Gastroesophageal sphincter (tissue), 4 donors: Measurements from ENCODE around the gene SNAP29. TPM values are rescaled to one million over a fixed set of nuclear protein-coding genes. Genes with fewer than 3 reads are reported as not detected.
"Not testable (repeated sequence)": the region's sequence is repeated elsewhere in the genome, so short reads cannot be mapped to it uniquely, and the experiment has no call there.

ENCODE experiments used
- ATAC-seq: fragments of 150-250 bp; one replicate; pipeline ENCODE4 v1.9.1; 2016; ENCODE audit warnings: mild to moderate bottlenecking, moderate library complexity
- H3K27ac ChIP-seq, 4 donors: fragments of 200-600 bp; sonication (generic) in 3 of 4; 1 replicate in 3 of 4; 2 replicates in 1 of 4; pipeline ENCODE4 v1.5.1; 2016 to 2019
- H3K27me3 ChIP-seq: fragments of 200-600 bp; sonication (generic); one replicate; pipeline ENCODE4 v1.5.1; 2019
- H3K36me3 ChIP-seq, 2 donors: fragments of 200-600 bp; sonication (generic); one replicate each; pipeline ENCODE4 v1.5.1; 2019; ENCODE audit warnings: control low read depth in 1 of 2
- H3K4me1 ChIP-seq, 3 donors: fragments of 200-600 bp; sonication (generic); 1 replicate in 2 of 3; 2 replicates in 1 of 3; pipeline ENCODE4 v1.5.1; 2016 to 2019; ENCODE audit warnings: control low read depth in 2 of 3
- H3K4me3 ChIP-seq, 2 donors: fragments of 200-600 bp; sonication (generic); one replicate each; pipeline ENCODE4 v1.5.1; 2019; ENCODE audit warnings: mild to moderate bottlenecking in 1 of 2, moderate library complexity in 1 of 2
- H3K9me3 ChIP-seq, 3 donors: fragments of 200-600 bp; sonication (generic); one replicate each; pipeline ENCODE4 v1.5.1; 2017 to 2019; ENCODE audit warnings: control low read depth in 2 of 3
- CTCF ChIP-seq, 4 experiments: fragments of 200-600 bp in 2 of 4; fragments of 450-650 bp in 2 of 4; sonication (generic) in 1 of 4; IDR thresholded peaks; one replicate each; pipeline ENCODE4 v1.5.1; 2017 to 2019; ENCODE audit warnings: antibody characterized with exemption in 4 of 4, mild to moderate bottlenecking in 2 of 4, moderate library complexity in 2 of 4
- EP300 ChIP-seq: sonication (generic); formaldehyde crosslinking; IDR thresholded peaks from one replicate; pipeline ENCODE4 v1.6.1; 2017; ENCODE audit warnings: antibody characterized with exemption, mild to moderate bottlenecking
- POLR2A ChIP-seq, 2 donors: fragments of 450-650 bp; IDR thresholded peaks; one replicate each; pipeline ENCODE4 v1.6.1; 2017; ENCODE audit warnings: antibody characterized with exemption in 2 of 2, mild to moderate bottlenecking in 2 of 2, moderate library complexity in 1 of 2
- POLR2AphosphoS5 ChIP-seq: sonication (generic); formaldehyde crosslinking; IDR thresholded peaks from one replicate; pipeline ENCODE4 v1.6.1; 2017; ENCODE audit warnings: antibody characterized with exemption
- WGBS, 2 donors: methylation state at CpG; one replicate each; pipeline ENCODE4 v1.1.5; 2018; ENCODE audit warnings: low coverage in 1 of 2; 5-methylcytosine and 5-hydroxymethylcytosine counted together
- total RNA-seq, 4 donors: library from RNA; depleted of rRNA; stranded (reverse); fragments of >200 nt; gene quantifications; one replicate each; pipeline ENCODE4 v1.1.0, GENCODE V29; 2016

SNAP29 gene
- total RNA-seq, 4 donors from 2014 or later = 22.1 to 33.8 (median 27.1) TPM

DNA sequence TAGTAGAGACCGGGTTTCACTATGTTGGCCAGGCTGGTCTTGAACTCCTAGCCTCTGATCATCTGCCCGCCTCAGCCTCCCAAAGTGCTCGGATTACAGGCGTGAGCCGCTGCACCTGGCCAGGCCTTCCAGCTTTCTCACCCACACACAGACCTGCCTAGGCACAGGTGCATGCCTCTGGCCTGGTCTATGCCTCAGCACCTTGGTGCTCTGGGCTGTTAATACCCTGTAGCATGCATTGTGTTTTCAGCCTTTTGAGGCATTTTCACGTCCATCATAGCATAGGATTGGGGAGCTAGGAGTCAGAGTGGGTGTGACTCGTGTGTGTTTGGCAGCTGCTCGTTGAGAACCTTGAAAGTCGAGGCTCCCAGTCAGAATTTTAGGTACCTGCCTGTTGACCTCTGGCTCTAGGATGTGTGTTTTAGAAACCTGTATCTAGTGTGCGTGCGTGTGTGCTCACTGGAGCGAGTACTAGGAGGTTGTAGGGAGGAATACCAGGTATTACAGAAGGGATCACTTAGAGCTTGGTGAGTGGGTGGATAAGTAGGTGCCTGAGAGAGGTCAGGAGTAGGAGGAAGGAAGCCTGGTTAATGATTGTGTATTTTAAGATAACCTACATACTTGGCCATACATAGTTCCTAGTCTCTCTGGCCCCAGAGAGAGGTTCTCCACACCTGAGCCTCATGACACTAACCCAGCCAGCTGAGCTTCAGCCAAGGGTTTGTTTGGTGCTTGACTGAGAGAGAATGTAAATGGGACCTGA is 78.4 kb downstream of the SNAP29 start:
- no peak for ATAC-seq
- Histone ChIP-seq H3K4me3 (no peak overlapping the region), H3K27me3 (no peaks in the 10 kb centered on the region), H3K27ac (no peak overlapping the region), H3K36me3 (peaks cover 0 to 41% of the 10 kb centered on the region in 2 donors), H3K4me1 (peaks cover 4 to 78% (median 20%) of the 10 kb centered on the region in 3 donors), H3K9me3 (no peaks in the 10 kb centered on the region)
- WGBS, 2 donors = 63 to 70% methylated on average over 4 to 6 of the region's 12 CpGs
- TF ChIP-seq POLR2AphosphoS5 (no peak), POLR2A (IDR thresholded peaks at IDR 0.05) (no peak), EP300 (no peak), CTCF (IDR thresholded peaks at IDR 0.05) (no peak)

DNA sequence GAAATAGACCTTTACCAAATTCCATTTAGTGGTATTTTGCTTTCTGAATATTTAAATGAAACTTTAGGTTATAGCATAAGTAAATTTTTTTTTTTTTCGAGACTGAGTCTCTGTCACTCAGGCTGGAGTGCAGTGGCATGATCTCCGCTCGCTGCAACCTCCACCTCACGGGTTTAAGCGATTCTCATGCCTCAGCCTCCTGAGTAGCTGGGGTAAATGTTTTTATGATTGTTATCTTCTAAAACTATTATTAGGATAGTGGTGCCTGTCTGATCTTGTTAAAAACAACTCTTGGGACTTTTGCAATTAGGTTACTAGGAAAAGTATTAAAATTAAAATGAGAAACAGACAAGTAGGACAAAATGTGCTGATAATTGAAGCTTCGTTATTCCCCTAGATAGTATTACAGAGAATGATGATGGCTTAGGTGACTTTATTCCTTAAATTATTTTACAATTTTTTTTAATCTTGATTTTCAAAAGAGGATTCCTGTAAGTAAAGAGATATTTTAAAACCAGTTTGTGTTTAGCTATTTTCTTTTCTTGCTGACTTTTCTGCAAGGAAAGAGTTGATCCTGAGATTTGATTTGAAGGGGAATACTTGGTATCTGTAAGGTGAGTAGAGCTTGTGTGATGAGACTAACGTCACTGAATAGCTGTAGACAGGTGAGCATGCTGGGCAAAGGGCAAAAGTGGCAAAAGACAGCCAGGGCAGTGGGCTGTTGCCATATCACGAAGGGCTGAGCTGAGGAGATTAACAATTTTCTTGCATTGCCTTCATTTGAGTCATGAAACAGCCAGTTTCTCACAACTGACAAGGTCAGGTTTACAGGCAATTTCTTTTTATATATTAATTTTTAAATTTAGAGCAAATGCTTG is 79.2 kb downstream of the SNAP29 start:
- no peak for TF ChIP-seq CTCF (IDR thresholded peaks at IDR 0.05)
- no peak for TF ChIP-seq EP300
- no peak for TF ChIP-seq POLR2A (IDR thresholded peaks at IDR 0.05)

DNA sequence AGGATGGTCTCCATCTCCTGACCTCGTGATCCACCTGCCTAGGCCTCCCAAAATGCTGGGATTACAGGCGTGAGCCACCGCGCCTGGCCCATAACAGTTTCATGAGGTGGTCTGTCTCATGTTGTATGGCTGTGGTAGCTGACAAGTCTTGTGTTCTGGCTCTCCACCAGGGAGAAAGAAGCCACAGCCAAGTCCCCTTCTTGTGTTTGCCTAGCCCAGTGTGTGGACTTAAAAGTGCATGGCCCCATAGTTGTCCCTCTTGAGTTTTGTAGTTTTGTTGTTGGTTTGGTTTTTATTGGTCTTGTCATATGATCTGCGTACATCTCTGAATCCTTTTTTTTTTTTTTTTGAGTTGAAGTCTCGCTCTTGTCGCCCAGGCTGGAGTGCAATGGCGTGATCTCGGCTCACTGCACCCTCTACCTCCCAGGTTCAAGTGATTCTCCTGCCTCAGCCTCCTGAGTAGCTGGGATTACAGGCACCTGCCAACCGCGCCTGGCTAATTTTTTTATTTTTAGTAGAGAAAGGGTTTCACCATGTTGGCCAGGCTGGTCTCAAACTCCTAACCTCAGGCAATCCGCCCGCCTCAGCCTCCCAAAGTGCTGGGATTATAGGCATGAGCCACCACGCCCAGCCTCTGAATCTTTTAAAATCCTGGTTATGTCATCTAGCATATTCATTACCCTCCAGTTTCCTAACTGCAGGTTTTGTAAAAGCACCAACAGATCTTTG is 80.8 kb downstream of the SNAP29 start:
- 84 to 89% methylated on average over 6 to 10 of the region's 14 CpGs for WGBS, 2 donors
- H3K27ac ChIP-seq = not testable (repeated sequence)

More for the DNA sequence above, 79.2 kb downstream of the SNAP29 start:
- Histone ChIP-seq H3K9me3 (no peaks in the 10 kb centered on the region), H3K36me3 (peaks cover 0 to 41% of the 10 kb centered on the region in 2 donors), H3K27me3 (no peaks in the 10 kb centered on the region), H3K27ac (no peak overlapping the region), H3K4me3 (no peak overlapping the region), H3K4me1 (peaks cover 4 to 71% (median 22%) of the 10 kb centered on the region in 3 donors)
- WGBS, 2 donors = 58 to 73% methylated on average over 5 to 8 of the region's 8 CpGs
- no peak for ATAC-seq

DNA sequence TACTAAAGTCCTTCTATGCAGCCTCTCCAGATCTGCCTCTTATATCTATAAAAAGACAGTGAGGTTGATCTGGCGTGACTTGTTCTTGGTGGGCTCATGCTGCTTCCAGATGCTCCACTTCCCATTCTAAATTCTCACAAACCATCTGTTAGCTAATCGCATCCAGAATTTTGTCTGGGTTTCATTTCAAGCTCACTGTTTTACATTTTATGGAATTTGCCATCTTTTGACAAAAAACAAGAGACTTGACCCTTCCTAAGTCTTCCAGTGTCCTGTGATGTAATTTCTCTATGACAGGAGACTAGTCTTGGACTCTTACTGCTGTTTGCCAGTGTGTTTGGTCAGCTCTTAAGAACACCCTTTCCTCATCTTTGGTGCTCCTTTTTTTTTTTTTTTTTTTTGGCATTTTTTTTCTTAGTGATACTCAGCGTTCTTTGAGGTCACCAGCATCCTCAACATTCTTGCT is 81.4 kb downstream of the SNAP29 start:
- Histone ChIP-seq H3K27ac (no peak overlapping the region), H3K4me1 (peaks cover 4 to 88% (median 22%) of the 10 kb centered on the region in 3 donors), H3K9me3 (no peaks in the 10 kb centered on the region), H3K27me3 (no peaks in the 10 kb centered on the region), H3K36me3 (peaks cover 0 to 22% of the 10 kb centered on the region in 2 donors), H3K4me3 (no peak overlapping the region)
- 47 to 60% methylated on average over 1 to 3 of the region's 3 CpGs for WGBS, 2 donors
- ATAC-seq = peak; percentile 46
- TF ChIP-seq EP300 = no peak
- TF ChIP-seq POLR2A (IDR thresholded peaks at IDR 0.05) = no peak
- no peak for TF ChIP-seq POLR2AphosphoS5
- TF ChIP-seq CTCF (IDR thresholded peaks at IDR 0.05) = no peak

More for the DNA sequence above, 80.8 kb downstream of the SNAP29 start:
- ATAC-seq, H3K9me3 ChIP-seq, H3K4me3 ChIP-seq, H3K27me3 ChIP-seq: not testable (repeated sequence)
- Histone ChIP-seq H3K36me3 (peaks cover 0 to 28% of the 10 kb centered on the region in 2 donors), H3K4me1 (peaks cover 4 to 86% (median 22%) of the 10 kb centered on the region in 3 donors)

Other genes starting within 250 kb of the SNAP29 start
- gene SERPIND1, start 84.9 kb upstream of the SNAP29 start, total RNA-seq = under 1 TPM in 1 of 4 donors, not detected in 3; 0.15 TPM
- 100 to 1,000 TPM in 2 of 4 donors, 10 to 100 TPM in 2; 45.7 to 113 (median 87.5) TPM for gene PI4KA, start 196 bp upstream of the SNAP29 start, total RNA-seq
- gene CRKL, start 58.4 kb downstream of the SNAP29 start, total RNA-seq = 10 to 100 TPM; 42.5 to 55.8 (median 46.0) TPM
- 1 to 10 TPM in 2 of 4 donors, under 1 TPM in 1, not detected in 1; 0.27 to 3.2 (median 2.0) TPM for gene AIFM3, start 108.2 kb downstream of the SNAP29 start, total RNA-seq
- gene LZTR1, start 123.3 kb downstream of the SNAP29 start, total RNA-seq = 10 to 100 TPM; 45.4 to 63.0 (median 53.4) TPM
- 10 to 100 TPM; 38.5 to 49.0 (median 42.5) TPM for gene THAP7, start 143.1 kb downstream of the SNAP29 start, total RNA-seq
- under 1 TPM in 3 of 4 donors, not detected in 1; 0.35 to 0.47 (median 0.40) TPM for gene P2RX6, start 156.2 kb downstream of the SNAP29 start, total RNA-seq
- gene SLC7A4, start 173.6 kb downstream of the SNAP29 start, total RNA-seq = 1 to 10 TPM in 1 of 4 donors, under 1 TPM in 3; 0.23 to 1.2 (median 0.37) TPM
- gene LRRC74B, start 186.9 kb downstream of the SNAP29 start, total RNA-seq = not detected